M059J (cell line): ENCODE data around the gene HMGXB3. TPM values are rescaled to one million over a fixed set of nuclear protein-coding genes. Genes with fewer than 3 reads are reported as not detected.

Experiments used
- DNase-seq: peaks from one replicate; pipeline ENCODE4 v3.0.0-alpha.2; 2012; ENCODE audit warnings: low read depth
- total RNA-seq: library from RNA; depleted of rRNA; stranded (reverse); fragments of >200 nt; shearing (Covaris generic); gene quantifications from 2 replicates; pipeline ENCODE4 v1.2.3, GENCODE V29; 2014

Gene HMGXB3
- total RNA-seq, 1 experiment from 2014 or later = 51.2 TPM

DNA sequence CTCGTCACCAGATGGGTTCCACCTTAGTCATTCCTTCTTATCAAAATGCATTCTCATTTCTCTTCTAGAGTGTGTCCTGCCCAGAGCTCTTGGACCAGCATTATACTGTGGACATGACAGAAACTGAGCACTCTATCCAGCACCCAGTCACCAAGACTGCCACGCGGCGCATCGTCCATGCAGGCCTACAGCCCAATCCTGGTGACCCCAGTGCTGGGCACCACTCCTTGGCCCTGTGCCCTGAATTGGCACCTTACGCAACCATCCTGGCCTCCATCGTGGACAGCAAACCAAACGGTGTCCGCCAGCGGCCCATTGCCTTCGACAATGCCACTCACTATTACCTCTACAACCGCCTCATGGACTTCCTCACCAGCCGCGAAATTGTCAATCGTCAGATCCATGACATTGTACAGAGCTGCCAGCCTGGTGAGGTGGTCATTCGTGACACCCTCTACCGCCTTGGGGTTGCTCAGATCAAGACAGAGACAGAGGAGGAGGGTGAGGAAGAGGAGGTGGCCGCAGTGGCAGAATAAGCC is 51.2 kb downstream of the HMGXB3 start:
- DNase-seq = no peak

DNA sequence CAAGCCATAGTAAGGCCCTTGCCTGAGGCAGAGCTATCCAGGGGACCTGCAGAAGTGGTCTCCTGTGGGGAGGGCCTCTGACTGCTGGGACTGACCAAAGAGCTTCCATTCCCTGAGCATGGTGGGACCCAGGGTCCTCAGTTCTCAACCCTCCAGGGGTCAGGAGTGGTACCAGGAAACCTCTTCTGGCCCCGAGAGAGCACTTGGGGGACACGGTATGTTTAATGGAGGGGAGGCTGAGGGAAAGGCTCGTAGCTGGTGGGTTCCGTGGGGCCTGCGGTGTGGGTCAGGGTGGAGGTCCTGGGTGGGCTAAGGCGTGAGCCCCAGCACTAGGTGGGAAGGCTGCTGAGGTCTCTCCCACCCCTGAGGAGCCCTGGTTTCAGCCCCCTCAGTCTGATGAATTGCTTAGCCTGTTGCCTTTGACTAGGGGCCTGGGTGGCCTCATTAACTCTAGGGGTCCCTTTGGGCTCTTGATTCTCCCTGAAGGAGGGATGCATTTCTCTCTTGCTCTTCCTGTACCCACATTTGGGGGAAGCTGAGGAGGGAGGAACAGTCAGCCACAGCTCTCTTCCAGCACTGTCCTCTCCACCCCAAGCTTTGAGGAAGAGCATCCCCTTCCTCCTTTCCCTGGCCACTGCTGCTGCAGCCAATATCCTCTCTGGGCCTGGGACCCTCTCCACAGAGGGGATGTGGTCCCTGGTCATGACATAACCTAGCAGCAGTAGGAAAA is 51.9 kb downstream of the HMGXB3 start:
- DNase-seq = no peak

DNA sequence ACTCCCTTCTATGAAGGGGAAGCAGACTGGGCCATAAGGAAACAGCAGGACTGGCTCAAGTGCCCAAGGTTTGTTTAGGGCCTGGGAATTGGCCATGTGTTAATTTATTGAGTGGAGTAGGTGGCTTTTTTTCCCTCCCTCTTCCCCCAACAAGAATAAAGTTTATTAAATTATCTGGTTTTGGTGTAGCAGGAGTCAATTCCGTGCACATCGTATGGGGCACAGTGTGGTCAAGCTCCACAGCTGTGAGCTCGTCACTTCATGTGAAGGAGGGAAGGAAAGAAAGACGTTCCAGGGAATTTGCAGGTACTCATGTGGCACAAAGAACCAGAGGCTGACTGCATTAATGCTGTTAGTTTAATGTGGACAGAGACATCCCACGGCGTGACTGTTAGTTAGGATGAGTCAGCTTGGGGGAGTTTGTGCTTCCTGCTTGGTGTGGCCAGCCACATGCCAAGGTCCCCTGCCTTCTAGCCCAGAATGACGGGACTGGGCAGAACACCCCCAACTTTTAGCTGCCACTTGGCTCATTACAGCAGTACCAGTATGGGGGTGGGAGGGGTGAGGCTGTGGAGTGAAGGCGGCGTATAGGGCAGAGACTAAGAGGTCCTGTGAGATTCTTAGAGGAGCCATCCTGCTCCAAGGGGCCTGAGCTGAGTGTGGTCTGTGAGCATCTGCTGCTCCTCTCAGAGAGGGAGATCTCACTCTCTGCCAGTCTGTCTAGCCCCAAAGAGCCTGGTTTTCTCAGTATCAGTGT is 52.6 kb downstream of the HMGXB3 start:
- peak; percentile 95 for DNase-seq

DNA sequence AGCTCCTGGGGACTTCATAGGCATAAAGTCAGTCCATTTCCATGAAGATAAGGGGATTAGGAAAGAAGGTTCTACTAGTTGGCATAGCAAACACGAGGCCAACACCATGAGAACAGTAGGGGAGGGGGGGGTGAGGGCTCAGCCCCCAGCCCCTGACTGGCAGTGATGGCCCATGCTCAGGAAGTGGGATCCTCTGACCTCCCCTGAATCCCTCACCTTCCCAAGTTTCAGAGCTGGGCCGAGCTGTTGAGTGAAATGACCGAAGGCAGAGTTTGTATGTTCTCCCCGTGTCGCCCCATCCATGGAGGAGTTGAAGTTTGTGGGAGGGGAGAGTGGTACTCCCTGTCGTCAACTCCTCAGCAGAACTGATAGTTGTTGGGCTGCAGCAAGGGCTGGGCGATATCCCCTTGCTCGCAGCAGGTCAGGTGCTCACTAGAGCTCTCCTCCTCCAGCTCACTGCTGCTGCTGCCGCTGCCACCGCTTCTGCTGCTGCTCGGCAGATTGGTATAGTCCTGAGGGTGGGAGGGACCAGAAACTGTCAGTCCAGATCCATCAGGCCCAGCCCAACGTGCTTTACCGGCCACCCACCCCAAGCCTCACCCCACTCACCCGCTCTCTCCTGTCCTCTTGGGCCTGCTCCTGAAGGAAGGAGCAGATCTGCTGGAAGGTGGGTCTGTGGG is 53.3 kb downstream of the HMGXB3 start:
- DNase-seq = no peak

DNA sequence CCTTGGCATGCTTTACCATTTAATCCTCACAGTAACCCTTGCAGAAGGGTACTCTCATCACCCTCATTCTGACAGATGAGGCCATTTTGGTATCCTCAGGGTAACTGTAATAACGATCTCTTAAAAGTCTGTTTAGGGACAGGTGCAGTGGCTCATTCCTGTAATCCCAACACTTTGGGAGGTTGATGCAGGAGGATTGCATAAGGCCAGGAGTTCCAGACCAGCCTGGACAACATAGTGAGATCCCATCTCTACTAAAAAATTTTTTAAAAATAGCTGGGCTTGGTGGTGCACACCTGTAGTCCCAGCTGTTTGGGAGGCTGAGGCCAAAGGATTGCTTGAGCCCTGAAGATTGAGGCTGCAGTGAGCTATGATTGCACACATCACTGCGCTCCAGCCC is 54.0 kb downstream of the HMGXB3 start:
- DNase-seq = no peak

DNA sequence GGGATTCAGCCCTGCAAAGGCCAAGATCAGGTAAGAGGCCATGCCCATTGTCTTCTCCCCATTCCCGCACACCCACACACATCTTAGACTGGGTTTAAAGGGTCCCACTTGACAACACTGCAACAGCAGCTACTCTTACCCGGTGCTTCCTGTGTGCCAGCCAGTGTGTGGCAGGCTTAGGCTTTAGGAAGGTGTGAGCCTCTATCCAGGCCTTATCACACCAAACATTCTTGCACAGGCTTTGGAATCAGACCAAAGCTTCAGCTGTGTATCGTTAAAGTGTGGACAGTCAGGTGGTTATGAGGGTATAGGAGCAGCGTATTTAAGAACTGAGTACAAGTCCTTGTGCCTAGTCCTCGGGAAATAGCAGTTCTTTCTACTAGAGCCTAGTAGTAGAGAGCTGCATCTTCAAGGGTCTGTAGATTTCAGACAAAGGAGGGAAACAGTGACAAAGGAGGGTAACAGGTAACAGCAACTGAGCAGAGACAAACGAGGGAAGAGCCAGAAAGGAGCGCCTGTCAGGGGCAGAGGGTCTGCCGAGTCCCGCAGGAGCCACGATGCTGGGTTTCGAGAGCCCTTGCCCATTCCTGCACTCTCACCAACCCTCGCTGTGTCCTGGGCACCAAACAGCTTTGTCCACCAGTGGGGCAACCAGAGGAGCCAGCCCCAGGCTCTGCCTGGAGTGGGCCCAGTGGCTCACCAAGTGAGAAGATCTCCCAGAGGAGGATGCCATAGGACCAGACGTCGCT is 55.0 kb downstream of the HMGXB3 start:
- DNase-seq = no peak

DNA sequence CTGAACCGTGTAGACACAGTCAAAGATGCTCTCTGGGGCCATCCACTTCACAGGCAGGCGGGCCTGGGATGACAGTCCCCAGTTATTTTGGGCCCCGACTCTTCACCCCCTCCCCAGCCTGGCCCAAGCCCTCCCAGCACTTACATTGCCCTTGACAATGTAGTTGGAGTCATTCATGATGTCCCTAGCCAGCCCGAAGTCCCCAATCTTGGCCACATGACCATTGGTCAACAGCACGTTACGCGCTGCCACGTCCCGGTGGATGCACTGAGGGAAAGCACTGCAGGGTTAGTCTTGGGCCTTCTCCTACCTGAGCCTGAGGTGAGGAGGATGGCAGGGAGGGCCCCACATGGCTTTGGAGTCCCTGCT is 55.5 kb downstream of the HMGXB3 start:
- DNase-seq = no peak

DNA sequence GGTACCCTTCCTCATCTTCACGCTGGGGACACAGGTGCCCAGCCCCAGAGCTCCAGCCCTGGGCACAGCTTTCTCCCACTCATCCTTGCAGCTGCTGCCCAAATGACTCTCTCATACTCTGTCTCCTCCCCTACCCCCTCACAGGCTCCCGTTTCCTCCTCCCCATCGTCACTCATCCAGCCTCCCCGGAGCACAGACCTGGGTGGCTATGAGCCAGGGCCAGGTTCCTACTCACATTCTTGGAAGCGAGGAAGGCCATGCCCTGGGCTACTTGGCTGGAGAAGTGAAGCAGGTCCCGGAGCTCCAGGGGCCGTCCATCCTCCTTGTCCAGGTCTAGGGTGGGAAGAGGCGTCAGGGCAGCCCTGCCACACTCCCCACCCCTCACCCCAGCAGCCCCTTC is 56.5 kb downstream of the HMGXB3 start:
- DNase-seq = peak; percentile 81

DNA sequence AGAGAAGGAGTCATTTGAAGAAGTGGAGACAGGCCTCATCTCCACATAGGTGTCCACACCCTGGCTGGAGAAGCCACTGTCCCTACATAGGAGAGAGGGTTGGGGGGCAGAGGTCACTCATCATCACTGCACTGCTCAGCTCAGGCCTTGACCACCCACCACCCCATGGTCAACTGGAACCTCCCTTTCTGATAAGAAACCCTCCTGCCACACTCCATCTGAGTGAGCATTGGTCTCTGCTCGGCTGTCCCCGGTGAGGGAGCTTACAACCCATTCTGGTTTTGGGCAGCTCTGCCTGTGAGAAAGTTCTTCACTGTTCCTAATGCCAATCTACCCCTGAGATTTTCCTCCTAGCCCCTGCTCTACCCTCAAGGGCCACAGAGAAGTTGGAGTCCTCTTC is 57.0 kb downstream of the HMGXB3 start:
- no peak for DNase-seq

DNA sequence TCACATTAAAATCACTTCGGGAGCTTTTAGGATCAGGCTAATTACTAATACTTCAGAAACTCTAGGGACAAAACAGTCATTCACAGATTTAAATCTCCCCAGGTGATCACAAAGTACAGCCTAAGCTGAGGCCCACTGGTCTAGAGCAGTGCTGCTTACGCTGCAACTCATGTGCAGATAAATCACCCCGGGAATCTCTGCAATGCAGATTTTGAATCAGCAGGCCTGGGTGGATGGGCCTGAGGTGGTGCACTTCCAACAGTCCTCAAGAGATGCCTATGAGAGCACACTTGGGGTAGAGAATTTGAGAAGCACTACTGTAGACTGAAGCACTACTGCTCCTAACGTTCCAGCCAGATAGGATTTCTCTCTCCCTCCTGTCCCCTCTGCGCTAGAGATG is 57.5 kb downstream of the HMGXB3 start:
- DNase-seq = peak; percentile 22

DNA sequence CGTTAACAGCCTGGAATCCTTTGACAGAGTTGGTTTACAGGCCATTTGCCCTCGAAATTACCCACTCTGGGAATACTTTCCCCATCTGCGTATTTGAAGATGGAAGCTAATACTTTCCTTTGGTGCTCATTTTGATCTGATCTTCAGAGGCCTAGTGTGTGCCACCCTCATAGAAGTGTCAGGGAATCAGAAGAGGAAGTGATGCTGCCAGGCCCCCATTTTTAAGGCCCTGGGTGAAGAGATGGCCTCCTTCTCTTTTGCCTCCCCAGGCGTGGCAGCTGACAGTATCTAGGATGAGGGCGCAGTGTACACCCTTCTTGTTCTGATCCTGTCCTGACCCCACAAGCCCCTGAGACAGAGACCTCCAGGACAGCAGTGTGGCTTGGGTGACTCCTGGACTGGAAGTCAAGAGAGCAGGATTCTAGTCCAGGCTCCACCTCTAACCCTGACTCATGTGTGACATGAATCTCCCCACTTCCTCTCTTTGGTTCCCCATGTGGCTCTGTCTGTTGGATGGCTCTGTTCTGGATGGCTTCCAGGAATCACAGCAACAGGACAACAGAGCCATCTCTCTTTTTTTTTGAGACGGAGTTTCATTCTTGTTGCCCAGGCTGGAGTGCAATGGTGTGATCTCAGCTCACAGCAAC is 58.1 kb downstream of the HMGXB3 start:
- peak; percentile 98 for DNase-seq

DNA sequence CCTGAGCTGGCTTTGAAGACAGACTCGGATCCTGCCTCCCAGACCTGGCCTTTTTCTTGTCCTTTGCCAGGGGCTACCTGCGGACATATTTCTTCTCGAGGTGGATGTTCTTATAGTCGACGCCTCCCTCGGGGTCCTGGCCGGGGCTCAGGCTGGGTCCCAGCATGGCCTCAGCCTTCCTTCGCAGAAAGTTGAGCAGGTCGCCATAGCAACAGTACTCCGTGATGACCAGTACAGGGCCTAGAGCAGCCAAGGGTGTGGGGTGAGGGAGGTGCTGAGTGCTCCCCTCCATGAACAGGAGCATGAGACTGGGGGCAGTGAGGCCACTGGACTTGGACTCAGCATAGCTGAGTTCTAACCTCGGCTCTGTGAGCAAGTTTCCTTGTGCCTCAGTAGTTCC is 59.1 kb downstream of the HMGXB3 start:
- no peak for DNase-seq

DNA sequence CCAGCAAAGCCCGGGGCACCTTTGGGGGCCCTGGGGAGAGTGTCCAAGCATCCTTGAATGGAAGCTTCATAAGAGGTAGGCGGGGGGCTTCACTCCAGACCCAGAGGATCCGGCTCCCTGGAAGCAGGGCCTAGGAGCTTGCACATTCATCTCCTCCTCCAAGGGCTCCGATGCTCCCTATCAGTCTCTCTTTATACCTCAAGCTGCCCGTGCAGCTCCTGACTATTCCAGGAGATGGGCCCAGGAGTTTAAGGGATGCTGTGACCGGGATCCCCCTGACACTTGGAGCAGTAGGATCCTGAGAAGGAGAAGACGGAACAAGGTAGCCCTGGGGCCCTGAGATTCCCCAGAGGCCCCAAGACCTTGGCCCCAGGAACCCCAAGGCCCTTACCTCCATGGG is 59.9 kb downstream of the HMGXB3 start:
- DNase-seq = no peak

DNA sequence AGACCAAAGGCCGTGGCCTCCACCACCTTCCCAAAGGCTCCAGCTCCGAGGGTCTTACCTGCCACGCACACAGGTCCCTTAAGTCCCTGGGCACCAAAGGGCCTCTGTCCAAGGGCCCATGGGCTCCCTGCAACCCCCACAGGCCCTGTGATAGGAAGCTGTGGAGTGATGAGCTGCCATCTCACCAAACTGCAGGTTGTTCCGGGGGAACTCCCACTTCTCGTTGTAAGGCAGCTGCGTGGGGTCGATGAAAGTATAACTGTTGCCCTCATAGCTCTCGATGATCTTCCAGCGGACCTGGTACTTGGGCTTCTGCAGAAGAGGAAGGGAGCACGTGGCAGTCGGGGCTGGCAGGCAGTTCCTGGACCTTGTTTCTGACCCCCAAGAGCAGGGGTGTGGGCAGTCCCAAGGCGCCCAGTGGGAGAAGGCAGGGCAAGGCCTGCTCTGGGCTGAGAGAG is 61.0 kb downstream of the HMGXB3 start:
- DNase-seq = no peak

DNA sequence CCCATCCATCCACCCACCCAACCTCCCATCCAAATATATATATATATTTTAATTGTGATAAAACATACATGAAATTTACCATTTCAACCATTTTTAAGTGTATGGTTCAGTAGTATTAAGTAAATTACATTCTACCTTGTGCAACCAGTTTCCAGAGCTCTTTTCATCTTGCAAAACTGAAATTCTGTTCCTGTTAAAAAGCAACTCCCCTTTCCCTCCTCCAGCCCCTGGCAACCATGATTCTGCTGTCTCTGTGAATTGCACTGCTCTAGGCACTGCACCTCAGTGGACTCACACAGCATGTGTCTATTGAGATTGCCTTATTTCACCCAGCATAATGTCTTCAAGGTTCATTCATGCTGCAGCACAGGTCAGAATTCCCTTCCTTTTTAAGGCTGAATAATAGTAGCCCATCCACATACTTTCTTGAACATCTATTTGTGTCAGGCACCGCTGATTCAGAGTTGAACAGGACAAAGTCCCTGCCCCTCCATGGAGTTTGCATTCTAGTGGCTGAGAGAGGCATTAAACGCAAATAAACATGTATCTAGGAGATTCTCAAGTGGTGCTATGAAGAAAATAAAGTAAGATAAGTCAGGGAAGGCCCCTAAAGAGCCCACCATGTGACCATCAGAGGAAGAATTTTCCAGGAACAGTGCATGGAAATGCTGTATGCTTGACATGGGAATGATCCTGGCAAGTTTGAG is 61.8 kb downstream of the HMGXB3 start:
- DNase-seq = no peak

DNA sequence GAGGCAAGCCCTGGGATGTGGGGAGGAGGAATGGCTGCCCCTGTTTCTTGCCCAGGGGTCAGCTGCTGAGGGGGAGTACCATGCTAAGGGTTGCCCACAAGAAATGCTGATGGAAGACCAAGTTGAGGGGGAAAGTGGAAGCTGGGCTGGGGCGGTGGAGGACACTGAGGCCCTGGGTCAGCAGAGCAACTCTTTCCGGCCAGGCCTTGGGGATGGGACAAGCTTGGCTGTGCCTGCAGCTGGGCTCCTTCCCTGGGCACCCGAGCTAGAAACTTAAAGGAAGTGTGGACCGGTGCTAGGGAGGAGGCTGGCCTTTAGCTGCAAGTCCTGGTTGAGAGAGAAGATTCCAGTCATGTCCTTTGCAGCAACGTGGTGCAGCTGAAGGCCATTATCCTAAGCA is 63.1 kb downstream of the HMGXB3 start:
- no peak for DNase-seq

DNA sequence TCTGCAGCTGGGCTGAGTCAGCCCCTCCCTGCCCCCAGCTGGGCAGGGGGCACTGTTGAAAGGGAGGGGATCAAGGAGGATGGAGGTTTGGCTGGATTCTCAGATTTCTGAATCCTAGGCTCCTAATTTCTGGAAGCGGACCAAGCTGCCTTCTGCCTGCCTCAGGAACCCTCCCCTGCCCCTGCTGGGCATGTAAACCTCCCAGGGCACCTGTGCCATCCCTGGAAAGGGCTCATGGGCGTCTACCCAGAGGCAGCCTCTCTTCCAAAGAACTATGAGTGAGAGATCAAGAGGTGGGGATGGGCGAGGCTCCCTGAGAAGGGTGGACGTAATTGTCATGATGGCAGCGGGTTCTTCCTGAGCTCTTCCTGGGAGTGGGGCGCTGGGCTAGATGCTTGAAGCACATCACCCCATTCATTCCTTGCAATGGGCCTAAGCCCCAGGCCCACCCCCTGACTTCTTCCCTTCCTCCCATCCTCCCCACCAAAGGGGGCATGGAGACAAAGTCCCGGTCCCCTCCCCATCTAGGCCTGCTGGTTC is 64.2 kb downstream of the HMGXB3 start:
- peak; percentile 73 for DNase-seq

DNA sequence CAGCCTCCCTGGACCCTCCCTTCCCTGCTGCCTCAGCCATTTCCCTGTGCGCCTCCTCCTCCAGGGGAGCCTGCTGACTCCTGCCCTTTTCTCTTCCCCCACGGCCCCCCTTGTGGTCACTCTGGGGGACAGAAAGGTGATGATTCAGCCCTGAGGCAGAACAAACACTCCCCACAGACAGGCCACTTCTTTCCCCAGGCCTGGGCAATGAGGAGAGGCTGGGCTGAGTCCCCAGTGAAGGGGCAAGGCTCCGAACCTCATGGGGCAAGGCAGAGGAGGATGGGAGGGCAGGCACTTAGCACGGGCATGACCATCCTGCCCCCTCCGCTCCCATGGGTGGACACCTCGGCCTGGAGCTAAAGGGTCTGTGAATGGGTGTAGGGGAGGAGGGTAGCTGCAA is 64.8 kb downstream of the HMGXB3 start:
- DNase-seq = peak; percentile 96

DNA sequence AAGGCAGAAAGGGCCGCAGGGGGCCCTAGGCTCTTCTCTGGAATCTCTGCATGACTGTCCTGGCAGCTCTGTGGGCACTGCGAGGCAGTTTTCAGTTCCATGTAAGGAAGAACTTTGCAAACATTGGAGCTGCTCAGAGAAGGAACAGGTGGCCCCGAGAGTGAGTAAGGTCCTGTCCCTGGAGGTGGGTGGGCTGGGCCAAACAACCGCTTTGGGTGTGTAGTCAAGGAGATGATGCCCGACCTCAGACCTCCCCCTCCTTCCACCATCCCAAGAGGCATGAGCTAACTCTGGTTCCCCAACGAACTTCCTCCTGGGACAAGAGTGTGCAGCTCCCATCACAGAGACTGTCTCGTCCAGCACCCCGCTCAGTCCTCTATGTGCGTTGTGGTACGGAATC is 65.3 kb downstream of the HMGXB3 start:
- DNase-seq = peak; percentile 97

DNA sequence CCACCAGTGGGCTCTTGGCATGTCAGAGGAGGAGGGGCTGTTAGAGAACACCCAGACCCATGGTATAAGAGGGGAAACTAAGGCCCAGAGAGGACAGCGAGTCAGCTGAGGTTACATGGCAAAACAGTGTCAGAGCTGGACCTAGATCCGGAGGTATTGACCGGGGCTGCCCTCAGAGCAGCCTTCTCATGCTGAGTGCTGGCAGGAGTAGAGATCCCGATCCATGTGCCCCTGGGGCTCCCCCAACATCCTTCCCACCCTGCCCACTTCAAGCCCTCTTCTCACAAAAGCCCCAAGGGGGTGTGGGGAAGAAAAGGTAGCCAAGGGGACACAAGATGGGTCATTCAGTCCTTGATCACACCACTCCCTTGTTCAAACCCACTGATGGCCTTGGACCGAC is 65.9 kb downstream of the HMGXB3 start:
- DNase-seq = peak; percentile 36
